GM12874 (cell line): ENCODE results near the gene PITPNM1.

ENCODE experiments used
- CTCF ChIP-seq: IDR thresholded peaks from 2 replicates; pipeline ENCODE4 v1.5.1; 2011; ENCODE audit warnings: low read depth, mild to moderate bottlenecking, control low read depth, low read length, moderate library complexity; ENCODE audit not compliant: insufficient read depth

The PITPNM1 gene

GRCh38 chr11:67449116-67449844 is 55.9 kb downstream of the PITPNM1 start:
- no peak for TF ChIP-seq CTCF

GRCh38 chr11:67448220-67448609 is 56.9 kb downstream of the PITPNM1 start:
- no peak for TF ChIP-seq CTCF

- TF ChIP-seq CTCF: no peak
Measured at GRCh38 chr11:67445515-67445914, 59.6 kb downstream of the PITPNM1 start.

GRCh38 chr11:67442504-67443404 is 62.4 kb downstream of the PITPNM1 start:
- TF ChIP-seq CTCF: no peak
